PFSK-1 (cell line): ENCODE measurements around the gene PDK2.

Experiments used
- FOXP2 ChIP-seq: optimal IDR thresholded peaks from 2 replicates; pipeline ENCODE3; 2011; ENCODE audit warnings: borderline replicate concordance, control low read depth, inconsistent platforms; ENCODE audit not compliant: insufficient read depth; ENCODE audit errors: extremely low read length, extremely low read depth
- POLR2AphosphoS5 ChIP-seq: IDR thresholded peaks from 2 replicates; pipeline ENCODE4 v1.6.1; 2012; ENCODE audit warnings: low read depth, mild to moderate bottlenecking, control low read depth, low read length, moderate library complexity
- SIN3A ChIP-seq: IDR thresholded peaks from 2 replicates; pipeline ENCODE4 v1.6.1; 2012; ENCODE audit warnings: mild to moderate bottlenecking, low read length, moderate library complexity, borderline replicate concordance; ENCODE audit not compliant: insufficient read depth
- TAF1 ChIP-seq: IDR thresholded peaks from 2 replicates; pipeline ENCODE4 v1.6.1; 2012; ENCODE audit warnings: low read length, control low read depth, borderline replicate concordance; ENCODE audit not compliant: insufficient read depth
- TF ChIP-seq, protein P1 (sequence below), 2 experiments: IDR thresholded peaks; 2 replicates each; pipeline versions ENCODE4 v1.6.1 to v1.8.0; 2011 to 2012; ENCODE audit warnings: low read depth in 2 of 2, low read length in 2 of 2, control low read depth in 1 of 2, inconsistent platforms in 1 of 2, mild to moderate bottlenecking in 1 of 2, moderate library complexity in 1 of 2; ENCODE audit not compliant: insufficient read depth in 1 of 2

PDK2 gene

DNA sequence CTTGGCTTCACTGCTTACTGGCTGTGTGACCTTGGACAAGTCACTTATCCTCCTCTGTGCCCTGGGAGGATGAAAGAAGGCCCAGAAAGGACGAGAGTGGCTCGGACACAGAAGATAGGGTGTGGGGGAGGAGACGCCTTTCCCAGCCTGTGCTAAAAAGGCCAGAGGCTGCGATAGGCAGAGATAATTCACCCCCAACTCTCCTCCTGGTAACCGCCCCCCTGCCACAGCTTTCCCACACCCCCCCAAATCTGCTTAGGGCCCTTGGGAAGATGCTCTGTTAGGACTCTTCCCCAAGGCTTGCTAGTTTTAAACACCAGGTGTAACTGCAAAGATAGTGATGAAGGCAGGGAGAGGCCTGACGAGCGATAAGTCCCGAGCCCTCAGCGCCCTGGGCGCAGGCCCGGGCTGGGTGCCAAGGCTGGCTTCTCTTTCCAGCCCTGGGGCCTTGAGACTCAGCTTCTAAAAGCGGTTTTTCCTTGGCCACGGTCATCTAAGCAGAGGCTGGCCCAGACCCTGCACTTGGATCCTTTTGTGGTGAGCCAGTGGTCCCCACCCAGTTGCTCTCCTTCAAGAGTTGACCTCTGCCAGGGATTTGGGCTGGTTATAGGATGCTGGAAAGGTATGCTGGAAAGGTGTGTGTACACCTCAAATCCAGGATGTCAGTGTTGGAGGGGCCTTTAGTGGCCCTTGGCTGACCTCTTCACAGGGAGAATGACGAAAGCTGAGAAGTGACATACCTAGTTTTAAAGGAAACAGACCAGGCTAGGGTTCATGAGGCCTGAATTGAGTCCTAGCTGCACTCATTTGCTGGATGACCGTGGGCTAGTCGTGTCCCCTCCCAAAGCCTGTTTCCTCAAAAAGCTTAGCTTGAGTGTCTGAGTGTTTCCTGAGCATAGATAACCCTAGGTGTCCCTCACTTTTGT is 58.8 kb downstream of the PDK2 start:
- TF ChIP-seq SIN3A (no peak), POLR2AphosphoS5 (no peak), TAF1 (no peak), FOXP2 (no peak)
- TF ChIP-seq, protein P1, sequence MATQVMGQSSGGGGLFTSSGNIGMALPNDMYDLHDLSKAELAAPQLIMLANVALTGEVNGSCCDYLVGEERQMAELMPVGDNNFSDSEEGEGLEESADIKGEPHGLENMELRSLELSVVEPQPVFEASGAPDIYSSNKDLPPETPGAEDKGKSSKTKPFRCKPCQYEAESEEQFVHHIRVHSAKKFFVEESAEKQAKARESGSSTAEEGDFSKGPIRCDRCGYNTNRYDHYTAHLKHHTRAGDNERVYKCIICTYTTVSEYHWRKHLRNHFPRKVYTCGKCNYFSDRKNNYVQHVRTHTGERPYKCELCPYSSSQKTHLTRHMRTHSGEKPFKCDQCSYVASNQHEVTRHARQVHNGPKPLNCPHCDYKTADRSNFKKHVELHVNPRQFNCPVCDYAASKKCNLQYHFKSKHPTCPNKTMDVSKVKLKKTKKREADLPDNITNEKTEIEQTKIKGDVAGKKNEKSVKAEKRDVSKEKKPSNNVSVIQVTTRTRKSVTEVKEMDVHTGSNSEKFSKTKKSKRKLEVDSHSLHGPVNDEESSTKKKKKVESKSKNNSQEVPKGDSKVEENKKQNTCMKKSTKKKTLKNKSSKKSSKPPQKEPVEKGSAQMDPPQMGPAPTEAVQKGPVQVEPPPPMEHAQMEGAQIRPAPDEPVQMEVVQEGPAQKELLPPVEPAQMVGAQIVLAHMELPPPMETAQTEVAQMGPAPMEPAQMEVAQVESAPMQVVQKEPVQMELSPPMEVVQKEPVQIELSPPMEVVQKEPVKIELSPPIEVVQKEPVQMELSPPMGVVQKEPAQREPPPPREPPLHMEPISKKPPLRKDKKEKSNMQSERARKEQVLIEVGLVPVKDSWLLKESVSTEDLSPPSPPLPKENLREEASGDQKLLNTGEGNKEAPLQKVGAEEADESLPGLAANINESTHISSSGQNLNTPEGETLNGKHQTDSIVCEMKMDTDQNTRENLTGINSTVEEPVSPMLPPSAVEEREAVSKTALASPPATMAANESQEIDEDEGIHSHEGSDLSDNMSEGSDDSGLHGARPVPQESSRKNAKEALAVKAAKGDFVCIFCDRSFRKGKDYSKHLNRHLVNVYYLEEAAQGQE (IDR thresholded peaks at IDR 0.05; ENCODE audit: insufficient read depth in 1 of 2, low read depth in 2 of 2, low read length in 2 of 2), result no peak

DNA sequence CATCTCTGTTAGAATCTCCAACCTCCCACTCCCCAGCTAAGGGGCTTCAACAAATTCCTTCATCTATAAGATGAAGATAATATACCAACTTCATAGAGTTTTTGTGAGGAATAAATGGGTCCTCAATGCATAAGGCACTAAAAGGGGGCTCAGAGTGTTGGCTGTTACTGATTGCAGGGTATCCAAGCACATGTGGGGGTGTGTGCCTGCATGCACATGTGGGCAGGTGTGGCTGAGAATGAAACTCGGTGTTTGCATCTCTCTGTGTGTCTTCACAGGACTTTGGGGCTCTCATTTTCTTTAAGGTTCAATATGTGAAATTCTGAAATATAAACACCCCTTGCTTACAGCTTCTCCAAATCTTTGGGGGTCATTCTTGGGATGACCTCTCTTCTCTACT is 59.5 kb downstream of the PDK2 start:
- TF ChIP-seq, protein P1 (IDR thresholded peaks at IDR 0.05; ENCODE audit: insufficient read depth in 1 of 2, low read depth in 2 of 2, low read length in 2 of 2), result no peak
- no peak for TF ChIP-seq POLR2AphosphoS5
- TF ChIP-seq TAF1, result no peak
- no peak for TF ChIP-seq FOXP2
- no peak for TF ChIP-seq SIN3A

DNA sequence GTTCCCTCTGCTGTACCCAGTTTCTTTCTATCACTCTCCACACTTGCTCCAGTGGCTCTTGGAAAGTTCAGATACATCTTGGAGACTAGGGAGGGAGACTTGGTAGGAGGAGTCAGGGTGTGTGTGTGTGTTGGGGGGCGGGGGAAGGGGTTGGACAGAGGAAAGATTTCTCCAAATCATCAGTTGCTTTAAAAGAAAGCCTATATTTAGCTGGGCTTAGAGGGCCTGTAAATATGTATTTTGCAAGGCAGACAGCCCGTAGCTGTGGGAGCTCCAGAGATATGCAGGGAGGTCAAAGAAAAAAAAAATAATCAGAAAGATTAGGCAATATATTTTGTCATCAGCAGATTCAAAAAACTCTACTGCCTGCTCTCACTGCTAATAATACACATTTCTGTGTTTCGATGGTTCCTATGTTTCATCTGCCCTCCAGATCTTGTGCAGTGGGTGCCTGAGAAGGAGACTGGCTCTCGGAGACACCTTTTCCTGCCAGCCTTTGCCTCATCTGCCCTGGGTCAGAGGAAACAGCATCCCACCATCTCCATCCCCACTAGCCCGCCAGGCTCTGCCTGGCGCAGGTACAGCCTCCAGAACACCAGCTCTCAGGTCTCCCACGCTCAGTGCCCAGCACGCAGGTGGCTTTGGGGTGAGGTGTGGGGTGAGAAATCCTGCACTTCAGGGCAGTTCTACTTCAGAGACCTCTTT is 60.1 kb downstream of the PDK2 start:
- TF ChIP-seq, protein P1 (IDR thresholded peaks at IDR 0.05; ENCODE audit: insufficient read depth in 1 of 2, low read depth in 2 of 2, low read length in 2 of 2), result no peak
- TF ChIP-seq TAF1 (no peak), SIN3A (no peak), POLR2AphosphoS5 (no peak), FOXP2 (no peak)

DNA sequence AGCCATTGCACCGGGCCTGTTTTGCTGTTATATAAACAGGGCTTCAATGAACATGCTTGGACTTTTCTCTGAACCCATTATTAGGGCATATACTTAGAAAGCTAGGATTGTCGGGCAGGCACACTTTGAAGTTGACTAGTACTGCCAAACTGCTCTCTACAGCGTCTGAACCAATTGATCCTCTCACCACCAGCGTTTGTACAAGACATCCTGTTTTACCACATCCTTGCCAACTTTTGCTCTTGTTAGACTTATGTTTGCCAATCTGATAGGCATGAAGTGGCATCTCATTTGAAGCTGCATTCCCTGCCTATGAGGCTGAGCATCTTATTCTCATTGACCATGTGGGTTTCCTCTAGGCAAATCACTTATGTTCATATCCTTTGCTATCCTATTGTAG is 62.7 kb downstream of the PDK2 start:
- no peak for TF ChIP-seq TAF1
- no peak for TF ChIP-seq FOXP2
- TF ChIP-seq, protein P1 (IDR thresholded peaks at IDR 0.05; ENCODE audit: insufficient read depth in 1 of 2, low read depth in 2 of 2, low read length in 2 of 2), result no peak
- no peak for TF ChIP-seq SIN3A
- TF ChIP-seq POLR2AphosphoS5, result no peak
